ENCODE data around the gene INO80B. TPM values are rescaled to one million over a fixed set of nuclear protein-coding genes. Genes with fewer than 3 reads are reported as not detected.
A peak's percentile ranks its signal among the peaks of the same experiment; 100 is the strongest.
"Not testable (repeated sequence)": the region's sequence is repeated elsewhere in the genome, so short reads cannot be mapped to it uniquely, and the experiment has no call there.

The INO80B gene
- total and polyA plus RNA-seq, 12 donors, result 13.6 to 133 (median 40.0) TPM

DNA sequence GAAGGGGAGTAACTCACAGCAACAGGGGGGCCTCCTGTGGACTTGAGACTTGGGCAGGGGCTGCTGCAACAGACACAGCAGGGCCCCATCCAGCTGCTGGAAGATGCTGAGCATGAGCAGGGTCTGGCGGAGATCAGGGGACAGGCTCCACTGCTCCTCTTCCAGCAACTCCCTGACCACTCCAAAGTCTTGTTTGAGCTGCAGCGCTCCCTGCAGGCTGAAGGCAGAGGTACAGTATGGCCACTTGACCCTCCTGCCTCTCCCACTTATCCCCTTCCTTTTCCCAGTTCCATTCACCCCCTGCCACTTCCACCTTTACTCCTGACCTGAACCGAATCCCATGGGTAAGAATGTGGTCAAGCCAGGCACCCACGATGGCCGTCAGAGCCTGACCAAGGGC lies 20.0 kb downstream of the INO80B start:
- Histone ChIP-seq H3K4me1 (replicated peaks in 1 of 2) (peaks cover 9 to 16% of the 10 kb centered on the region in 2 donors), H3K4me3 (no peak overlapping the region), H3K27me3 (no peaks in the 10 kb centered on the region), H3K36me3 (replicated peaks in 1 of 2) (peaks cover 0 to 24% of the 10 kb centered on the region in 2 donors), H3K9me3 (replicated peaks in 1 of 3) (no peaks in the 10 kb centered on the region), H3K27ac (no peak overlapping the region)
- 89 to 95% (median 91%) methylated on average over 4 to 5 of the region's 5 CpGs for WGBS, 4 donors
- intact Hi-C loops (cut with DNase I), result no loop called here
- no peak for DNase-seq
- TF ChIP-seq, protein P1, sequence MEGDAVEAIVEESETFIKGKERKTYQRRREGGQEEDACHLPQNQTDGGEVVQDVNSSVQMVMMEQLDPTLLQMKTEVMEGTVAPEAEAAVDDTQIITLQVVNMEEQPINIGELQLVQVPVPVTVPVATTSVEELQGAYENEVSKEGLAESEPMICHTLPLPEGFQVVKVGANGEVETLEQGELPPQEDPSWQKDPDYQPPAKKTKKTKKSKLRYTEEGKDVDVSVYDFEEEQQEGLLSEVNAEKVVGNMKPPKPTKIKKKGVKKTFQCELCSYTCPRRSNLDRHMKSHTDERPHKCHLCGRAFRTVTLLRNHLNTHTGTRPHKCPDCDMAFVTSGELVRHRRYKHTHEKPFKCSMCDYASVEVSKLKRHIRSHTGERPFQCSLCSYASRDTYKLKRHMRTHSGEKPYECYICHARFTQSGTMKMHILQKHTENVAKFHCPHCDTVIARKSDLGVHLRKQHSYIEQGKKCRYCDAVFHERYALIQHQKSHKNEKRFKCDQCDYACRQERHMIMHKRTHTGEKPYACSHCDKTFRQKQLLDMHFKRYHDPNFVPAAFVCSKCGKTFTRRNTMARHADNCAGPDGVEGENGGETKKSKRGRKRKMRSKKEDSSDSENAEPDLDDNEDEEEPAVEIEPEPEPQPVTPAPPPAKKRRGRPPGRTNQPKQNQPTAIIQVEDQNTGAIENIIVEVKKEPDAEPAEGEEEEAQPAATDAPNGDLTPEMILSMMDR (IDR thresholded peaks at IDR 0.05), result peak in 1 of 6 experiments; percentile 14
- no peak for TF ChIP-seq POLR2A (IDR thresholded peaks at IDR 0.05)

DNA sequence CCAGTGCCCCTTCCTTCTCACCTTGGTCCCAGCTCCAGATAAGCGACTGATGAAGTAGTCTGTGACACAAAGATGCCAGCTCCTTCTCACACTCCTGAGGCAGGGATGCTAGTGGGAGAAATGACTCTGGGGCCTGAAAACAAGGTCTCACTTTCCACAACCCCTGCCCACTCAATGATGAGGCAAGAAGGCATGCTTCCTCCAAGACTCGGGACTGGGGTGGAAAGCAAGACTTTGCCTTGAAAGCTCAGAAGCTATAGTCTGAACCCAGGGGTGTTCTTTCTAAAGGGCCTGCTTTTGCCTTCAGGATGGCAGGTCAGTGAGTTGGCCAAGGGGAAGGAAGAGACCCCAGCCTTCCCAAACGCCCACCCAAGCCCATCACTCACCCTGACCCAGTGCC lies 26.5 kb downstream of the INO80B start:
- WGBS, 4 donors, result 49 to 72% (median 64%) methylated on average over 2 to 3 of the region's 3 CpGs
- H3K4me3 ChIP-seq, result peak overlapping the region in 2 of 4 donors; percentile 72 to 94
- no peaks in the 10 kb centered on the region for H3K27me3 ChIP-seq
- H3K36me3 ChIP-seq (replicated peaks in 1 of 2), result peaks cover 0 to 23% of the 10 kb centered on the region in 2 donors
- peaks cover 13 to 25% of the 10 kb centered on the region in 2 donors for H3K4me1 ChIP-seq (replicated peaks in 1 of 2)
- TF ChIP-seq POLR2A (IDR thresholded peaks at IDR 0.05), result no peak
- TF ChIP-seq, protein P1 (IDR thresholded peaks at IDR 0.05), result no peak
- H3K27ac ChIP-seq, result no peak overlapping the region
- intact Hi-C loops (cut with DNase I), result loop anchor here (5.0 kb wide), 1 partner anchor 106 kb away; no protein-coding TSS in a partner anchor
- DNase-seq, result no peak
- H3K9me3 ChIP-seq (replicated peaks in 1 of 3), result no peaks in the 10 kb centered on the region

DNA sequence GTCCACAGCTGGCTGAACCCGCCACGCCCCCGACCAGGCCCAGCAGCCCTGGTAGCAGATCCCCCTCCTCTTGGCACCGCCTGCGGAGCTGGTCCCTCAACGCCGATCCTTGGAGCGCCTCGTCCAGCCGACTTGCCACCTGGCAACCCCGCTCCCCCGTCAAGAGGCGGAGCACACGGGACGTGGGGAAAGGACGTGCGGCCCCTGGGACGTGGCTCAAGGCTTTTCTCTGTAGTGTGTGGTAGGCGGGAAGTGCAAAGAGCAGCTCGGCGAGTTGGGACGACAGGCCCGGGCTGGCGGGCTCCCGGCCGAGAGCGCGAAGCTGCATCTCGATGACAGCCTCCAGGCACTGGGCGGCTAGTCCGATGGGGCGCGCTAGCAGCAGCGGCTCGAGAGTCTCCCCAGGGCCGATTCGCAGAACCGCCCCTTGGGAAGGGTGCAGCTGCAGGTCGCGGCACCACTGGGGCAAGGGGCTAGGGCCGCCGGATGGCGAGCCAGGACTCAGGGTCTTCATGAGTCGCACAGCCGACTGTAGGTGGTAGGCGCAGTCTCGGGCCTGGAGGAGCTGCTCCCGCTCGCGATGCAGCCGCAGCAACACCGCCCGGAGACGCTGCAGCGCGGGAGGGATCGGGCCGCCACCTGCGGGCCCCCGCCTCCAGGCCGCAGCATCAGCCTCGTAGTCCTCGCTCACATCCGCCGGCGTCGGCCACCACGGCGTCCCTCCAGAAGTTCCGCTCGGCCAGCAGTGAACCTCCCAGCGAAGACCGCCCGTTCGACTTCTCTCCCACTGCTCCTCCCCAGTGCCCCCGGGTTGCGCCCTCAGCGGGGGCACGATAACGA lies 27.3 kb downstream of the INO80B start:
- Histone ChIP-seq H3K36me3 (replicated peaks in 1 of 2) (peaks cover 0 to 30% of the 10 kb centered on the region in 2 donors), H3K4me1 (replicated peaks in 1 of 2) (peaks cover 13 to 25% of the 10 kb centered on the region in 2 donors), H3K27me3 (no peaks in the 10 kb centered on the region), H3K9me3 (replicated peaks in 1 of 3) (no peaks in the 10 kb centered on the region), H3K27ac (peak overlapping the region in 4 of 5 donors; percentile 74 to 93 (median 87)), H3K4me3 (peak overlapping the region; percentile 72 to 99 (median 89))
- TF ChIP-seq, protein P1 (IDR thresholded peaks at IDR 0.05), result no peak
- no peak for TF ChIP-seq POLR2A (IDR thresholded peaks at IDR 0.05)
- intact Hi-C loops (cut with DNase I), result loop anchor here (5.0 kb wide), 1 partner anchor 105 kb away; no protein-coding TSS in a partner anchor
- DNase-seq, result peak in 5 of 7 donors; percentile 37 to 68 (median 55)
- 1 to 8% (median 2%) methylated on average over 12 to 80 of the region's 80 CpGs for WGBS, 4 donors

DNA sequence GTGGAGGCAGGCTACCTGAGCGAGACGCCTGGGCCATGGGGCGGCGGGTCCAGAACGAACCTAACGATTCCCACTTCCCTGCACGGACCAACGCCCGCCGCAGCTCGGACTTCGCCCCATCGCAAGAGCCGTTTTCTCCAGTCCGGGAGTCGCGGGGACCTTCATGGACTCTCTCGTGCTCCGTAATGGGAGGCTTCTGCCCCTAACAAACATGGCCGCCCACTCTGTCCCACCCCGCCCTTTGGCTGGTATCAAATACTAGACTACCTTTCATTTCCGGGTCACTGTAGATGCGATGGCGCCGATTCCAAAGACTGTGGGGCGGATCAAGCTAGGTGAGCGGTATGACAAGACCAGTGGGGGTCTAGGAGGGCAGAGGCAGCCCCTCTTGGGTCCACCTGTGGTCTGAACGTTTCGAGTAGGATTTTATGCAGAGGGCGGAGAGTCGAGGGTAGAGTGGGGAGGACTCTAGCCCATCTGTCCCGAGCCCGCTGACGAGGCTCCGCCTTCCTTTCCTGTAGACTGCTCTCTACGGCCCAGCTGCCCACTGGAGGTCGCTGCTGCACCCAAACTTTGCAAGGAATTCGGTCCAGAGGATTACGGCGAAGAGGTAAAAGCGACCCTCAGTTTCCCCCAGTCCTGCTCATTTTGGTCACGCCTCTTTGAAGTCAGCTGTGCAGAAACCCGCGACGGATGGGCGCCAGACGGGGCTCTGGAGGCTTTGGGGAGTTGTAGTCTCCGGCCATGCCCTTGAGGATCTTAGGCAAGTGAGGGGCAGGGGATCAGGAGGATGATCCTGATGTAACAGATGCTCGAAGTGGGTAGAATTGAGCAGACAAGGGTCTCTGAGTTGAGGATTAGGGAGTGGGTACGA lies 28.2 kb downstream of the INO80B start, which contains the start of the genes CCDC142 and TTC31:
CCDC142 (minus strand) TSS at position 198 of the 874 bp plus-strand sequence; CDS start at position 37, 161 bp downstream.
TTC31 (plus strand) TSS at position 281 of the 874 bp plus-strand sequence; CDS start at position 296, 15 bp downstream.
- TF ChIP-seq, protein P1 (IDR thresholded peaks at IDR 0.05), result peak; percentile 67 to 95 (median 88)
- TF ChIP-seq POLR2A (IDR thresholded peaks at IDR 0.05), result peak; percentile 29 to 45
- DNase-seq, result peak; percentile 95 to 99 (median 97)
- H3K27ac ChIP-seq, result peak within 1 kb of the TSS; percentile 62 to 93 (median 83)
- peaks cover 0 to 31% of the 10 kb centered on the region in 2 donors for H3K36me3 ChIP-seq (replicated peaks in 1 of 2)
- peaks cover 13 to 25% of the 10 kb centered on the region in 2 donors for H3K4me1 ChIP-seq (replicated peaks in 1 of 2)
- H3K9me3 ChIP-seq (replicated peaks in 1 of 3), result no peaks in the 10 kb centered on the region
- no peaks in the 10 kb centered on the region for H3K27me3 ChIP-seq
- WGBS, 4 donors, result 0 to 1% (median 1%) methylated on average over 16 to 50 of the region's 50 CpGs
- intact Hi-C loops (cut with DNase I), result loop anchor here (5.0 kb wide), 1 partner anchor 104 kb away; no protein-coding TSS in a partner anchor
- peak within 1 kb of the TSS; percentile 72 to 99 (median 89) for H3K4me3 ChIP-seq

DNA sequence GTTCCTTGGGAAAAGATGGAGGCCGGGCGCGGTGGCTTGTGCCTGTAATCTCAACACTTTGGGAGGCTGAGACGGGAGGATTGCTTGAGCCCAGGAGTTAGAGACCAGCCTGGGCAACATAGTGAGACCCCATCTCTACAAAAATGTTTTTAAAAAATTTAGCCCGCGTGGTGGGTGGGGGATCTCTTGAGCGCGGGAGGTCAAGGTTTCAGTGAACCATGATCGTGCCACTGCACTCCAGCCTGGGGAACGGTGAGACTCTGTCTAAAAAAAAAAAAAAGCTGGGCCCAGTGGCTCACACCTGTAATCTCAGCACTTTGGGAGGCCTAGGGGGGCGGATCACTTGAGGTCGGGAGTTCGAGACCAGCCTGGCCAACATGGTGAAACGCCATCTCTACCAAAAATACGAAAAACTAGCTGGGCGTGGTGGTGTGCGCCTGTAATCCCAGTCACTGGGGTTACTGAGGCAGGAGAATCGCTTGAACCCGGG lies 28.8 kb downstream of the INO80B start:
- not testable (repeated sequence) for H3K27ac ChIP-seq; H3K9me3 ChIP-seq (replicated peaks in 1 of 3); H3K27me3 ChIP-seq; DNase-seq
- intact Hi-C loops (cut with DNase I), result loop anchor here (5.0 kb wide), 1 partner anchor 104 kb away; no protein-coding TSS in a partner anchor
- 65 to 74% (median 70%) methylated on average over 19 of the region's 19 CpGs for WGBS, 4 donors
- Histone ChIP-seq H3K36me3 (replicated peaks in 1 of 2) (peaks cover 0 to 31% of the 10 kb centered on the region in 2 donors), H3K4me3 (peak overlapping the region in 3 of 4 donors; percentile 72 to 94 (median 84)), H3K4me1 (replicated peaks in 1 of 2) (peaks cover 13 to 25% of the 10 kb centered on the region in 2 donors)
